ENCODE data around the gene NCAM2.
"Not testable (repeated sequence)": the region's sequence is repeated elsewhere in the genome, so short reads cannot be mapped to it uniquely, and the experiment has no call there.

NCAM2 gene

GRCh38 chr21:21397464-21397863 lies 399.3 kb downstream of the NCAM2 start (continued):
- no peak for TF ChIP-seq ZNF768 (tag by site-specific recombination; IDR thresholded peaks at IDR 0.05)
- TF ChIP-seq OSR2 (tag by site-specific recombination; IDR thresholded peaks at IDR 0.05) = no peak
- TF ChIP-seq ZNF175 (tag by site-specific recombination; IDR thresholded peaks at IDR 0.05) = no peak
- no peak for TF ChIP-seq ZNF501 (tag by site-specific recombination; IDR thresholded peaks at IDR 0.05)

GRCh38 chr21:21401444-21401843 lies 403.2 kb downstream of the NCAM2 start:
- H3K27ac ChIP-seq (ENCODE audit: extremely low read depth, low read depth, low read length) = no peak overlapping the region
- TF ChIP-seq ZNF776 (tag by site-specific recombination; IDR thresholded peaks at IDR 0.05; ENCODE audit: borderline replicate concordance) = no peak
- no peaks in the 10 kb centered on the region for H3K36me3 ChIP-seq (ENCODE audit: control insufficient read depth in 2 of 2, insufficient read depth in 1 of 2, low read length in 2 of 2)
- no peaks in the 10 kb centered on the region for H3K4me1 ChIP-seq (ENCODE audit: control insufficient read depth, insufficient read depth, low read length)
- CTCF ChIA-PET = no interaction called here
- POLR2A ChIA-PET = no interaction called here
- H3K4me3 ChIP-seq (ENCODE audit: low read depth, low read length) = no peak overlapping the region
- no peaks in the 10 kb centered on the region for H3K9me3 ChIP-seq (ENCODE audit: control insufficient read depth, insufficient read depth, low read depth, low read length)

DNA sequence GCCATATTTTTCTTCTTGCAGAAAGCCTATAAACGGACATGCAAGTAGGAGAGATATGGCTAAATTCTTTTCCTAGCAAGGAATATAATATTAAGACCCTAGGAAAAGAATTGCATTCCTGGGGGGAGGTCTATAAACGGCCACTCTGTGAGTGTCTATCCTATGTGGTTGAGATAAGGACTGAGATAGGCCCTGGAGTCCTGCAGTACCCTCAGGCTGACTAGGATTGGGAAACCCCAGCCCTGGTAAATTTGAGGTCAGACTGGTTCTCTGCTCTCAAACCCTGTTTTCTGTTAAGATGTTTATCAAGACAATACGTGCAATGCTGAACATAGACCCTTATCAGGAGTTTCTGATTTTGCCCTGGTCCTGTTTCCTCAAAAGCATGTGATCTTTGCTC lies 404.0 kb downstream of the NCAM2 start:
- H3K36me3 ChIP-seq (ENCODE audit: control insufficient read depth in 2 of 2, insufficient read depth in 1 of 2, low read length in 2 of 2); CTCF ChIA-PET; H3K4me3 ChIP-seq (ENCODE audit: low read depth, low read length); H3K27ac ChIP-seq (ENCODE audit: extremely low read depth, low read depth, low read length); POLR2A ChIA-PET; H3K4me1 ChIP-seq (ENCODE audit: control insufficient read depth, insufficient read depth, low read length); H3K9me3 ChIP-seq (ENCODE audit: control insufficient read depth, insufficient read depth, low read depth, low read length): not testable (repeated sequence)

DNA sequence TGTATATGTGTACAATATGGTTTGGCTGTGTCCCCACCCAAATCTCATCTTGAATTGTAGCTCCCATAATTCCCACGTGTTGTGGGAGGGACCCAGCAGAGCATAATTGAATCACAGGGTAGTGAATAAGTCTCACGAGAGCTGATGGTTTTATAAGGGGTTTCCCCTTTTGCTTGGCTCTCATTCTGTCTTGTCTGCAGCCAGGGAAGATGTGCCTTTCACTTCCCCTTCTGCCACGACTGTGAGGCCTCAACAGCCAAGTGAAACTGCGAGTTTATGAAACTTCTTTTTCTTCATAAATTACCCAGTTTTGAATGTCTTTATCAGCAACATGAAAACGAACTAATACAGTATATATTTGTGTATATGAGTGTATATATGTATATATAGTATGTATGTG lies 406.1 kb downstream of the NCAM2 start:
- H3K36me3 ChIP-seq (ENCODE audit: control insufficient read depth in 2 of 2, insufficient read depth in 1 of 2, low read length in 2 of 2); H3K4me3 ChIP-seq (ENCODE audit: low read depth, low read length); H3K27ac ChIP-seq (ENCODE audit: extremely low read depth, low read depth, low read length); H3K4me1 ChIP-seq (ENCODE audit: control insufficient read depth, insufficient read depth, low read length); POLR2A ChIA-PET; H3K9me3 ChIP-seq (ENCODE audit: control insufficient read depth, insufficient read depth, low read depth, low read length); CTCF ChIA-PET: not testable (repeated sequence)

DNA sequence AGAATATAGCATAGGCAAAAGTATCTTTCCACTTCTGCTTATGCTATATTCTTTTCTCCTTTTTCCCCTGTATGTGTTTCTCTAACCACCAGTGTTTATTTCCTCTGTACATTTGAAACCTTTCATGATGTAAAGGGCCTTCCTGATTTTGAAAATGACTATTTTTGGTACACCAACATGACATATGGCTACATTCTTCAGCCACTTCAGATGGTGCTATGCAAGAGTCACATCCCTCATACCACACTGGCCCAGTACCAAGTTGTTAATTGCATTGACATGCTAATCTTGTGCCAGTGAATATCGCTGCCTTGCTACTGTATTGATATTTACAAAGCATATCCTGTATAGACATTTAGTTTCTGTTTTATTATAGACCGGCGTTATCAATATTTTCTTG lies 408.7 kb downstream of the NCAM2 start:
- Histone ChIP-seq H3K36me3 (ENCODE audit: control insufficient read depth in 2 of 2, insufficient read depth in 1 of 2, low read length in 2 of 2) (no peaks in the 10 kb centered on the region), H3K27ac (ENCODE audit: extremely low read depth, low read depth, low read length) (no peak overlapping the region), H3K4me1 (ENCODE audit: control insufficient read depth, insufficient read depth, low read length) (no peaks in the 10 kb centered on the region), H3K9me3 (ENCODE audit: control insufficient read depth, insufficient read depth, low read depth, low read length) (no peaks in the 10 kb centered on the region), H3K4me3 (ENCODE audit: low read depth, low read length) (no peak overlapping the region)
- POLR2A ChIA-PET = no interaction called here
- CTCF ChIA-PET = no interaction called here
- no peak for TF ChIP-seq ZNF473 (tag by site-specific recombination; IDR thresholded peaks at IDR 0.05)
- TF ChIP-seq ZNF174 (tag by site-specific recombination; IDR thresholded peaks at IDR 0.05) = no peak
- TF ChIP-seq, protein P1, sequence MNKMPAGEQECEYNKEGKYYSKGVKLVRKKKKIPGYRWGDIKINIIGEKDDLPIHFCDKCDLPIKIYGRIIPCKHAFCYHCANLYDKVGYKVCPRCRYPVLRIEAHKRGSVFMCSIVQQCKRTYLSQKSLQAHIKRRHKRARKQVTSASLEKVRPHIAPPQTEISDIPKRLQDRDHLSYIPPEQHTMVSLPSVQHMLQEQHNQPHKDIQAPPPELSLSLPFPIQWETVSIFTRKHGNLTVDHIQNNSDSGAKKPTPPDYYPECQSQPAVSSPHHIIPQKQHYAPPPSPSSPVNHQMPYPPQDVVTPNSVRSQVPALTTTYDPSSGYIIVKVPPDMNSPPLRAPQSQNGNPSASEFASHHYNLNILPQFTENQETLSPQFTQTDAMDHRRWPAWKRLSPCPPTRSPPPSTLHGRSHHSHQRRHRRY (tag by site-specific recombination; IDR thresholded peaks at IDR 0.05) = no peak
- TF ChIP-seq PRDM2 (tag by site-specific recombination; IDR thresholded peaks at IDR 0.05; ENCODE audit: borderline replicate concordance) = no peak
- TF ChIP-seq, protein P2, sequence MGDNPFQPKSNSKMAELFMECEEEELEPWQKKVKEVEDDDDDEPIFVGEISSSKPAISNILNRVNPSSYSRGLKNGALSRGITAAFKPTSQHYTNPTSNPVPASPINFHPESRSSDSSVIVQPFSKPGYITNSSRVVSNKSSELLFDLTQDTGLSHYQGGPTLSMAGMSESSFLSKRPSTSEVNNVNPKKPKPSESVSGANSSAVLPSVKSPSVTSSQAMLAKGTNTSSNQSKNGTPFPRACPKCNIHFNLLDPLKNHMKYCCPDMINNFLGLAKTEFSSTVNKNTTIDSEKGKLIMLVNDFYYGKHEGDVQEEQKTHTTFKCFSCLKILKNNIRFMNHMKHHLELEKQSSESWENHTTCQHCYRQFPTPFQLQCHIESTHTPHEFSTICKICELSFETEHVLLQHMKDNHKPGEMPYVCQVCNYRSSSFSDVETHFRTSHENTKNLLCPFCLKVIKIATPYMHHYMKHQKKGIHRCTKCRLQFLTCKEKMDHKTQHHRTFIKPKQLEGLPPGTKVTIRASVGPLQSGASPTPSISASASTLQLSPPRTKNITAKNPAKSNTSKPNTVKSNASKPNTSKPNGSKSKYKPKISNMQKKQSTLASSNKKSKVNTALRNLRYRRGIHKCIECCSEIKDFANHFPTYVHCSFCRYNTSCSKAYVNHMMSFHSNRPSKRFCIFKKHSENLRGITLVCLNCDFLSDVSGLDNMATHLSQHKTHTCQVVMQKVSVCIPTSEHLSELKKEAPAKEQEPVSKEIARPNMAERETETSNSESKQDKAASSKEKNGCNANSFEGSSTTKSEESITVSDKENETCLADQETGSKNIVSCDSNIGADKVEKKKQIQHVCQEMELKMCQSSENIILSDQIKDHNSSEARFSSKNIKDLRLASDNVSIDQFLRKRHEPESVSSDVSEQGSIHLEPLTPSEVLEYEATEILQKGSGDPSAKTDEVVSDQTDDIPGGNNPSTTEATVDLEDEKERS (tag by site-specific recombination; IDR thresholded peaks at IDR 0.05) = no peak
- no peak for TF ChIP-seq WT1 (tag by site-specific recombination; IDR thresholded peaks at IDR 0.05)
- no peak for TF ChIP-seq GLI2 (tag by site-specific recombination; IDR thresholded peaks at IDR 0.05; ENCODE audit: borderline replicate concordance, low read depth)
- TF ChIP-seq GLIS1 (tag by site-specific recombination; IDR thresholded peaks at IDR 0.05) = no peak
- TF ChIP-seq, protein P3, sequence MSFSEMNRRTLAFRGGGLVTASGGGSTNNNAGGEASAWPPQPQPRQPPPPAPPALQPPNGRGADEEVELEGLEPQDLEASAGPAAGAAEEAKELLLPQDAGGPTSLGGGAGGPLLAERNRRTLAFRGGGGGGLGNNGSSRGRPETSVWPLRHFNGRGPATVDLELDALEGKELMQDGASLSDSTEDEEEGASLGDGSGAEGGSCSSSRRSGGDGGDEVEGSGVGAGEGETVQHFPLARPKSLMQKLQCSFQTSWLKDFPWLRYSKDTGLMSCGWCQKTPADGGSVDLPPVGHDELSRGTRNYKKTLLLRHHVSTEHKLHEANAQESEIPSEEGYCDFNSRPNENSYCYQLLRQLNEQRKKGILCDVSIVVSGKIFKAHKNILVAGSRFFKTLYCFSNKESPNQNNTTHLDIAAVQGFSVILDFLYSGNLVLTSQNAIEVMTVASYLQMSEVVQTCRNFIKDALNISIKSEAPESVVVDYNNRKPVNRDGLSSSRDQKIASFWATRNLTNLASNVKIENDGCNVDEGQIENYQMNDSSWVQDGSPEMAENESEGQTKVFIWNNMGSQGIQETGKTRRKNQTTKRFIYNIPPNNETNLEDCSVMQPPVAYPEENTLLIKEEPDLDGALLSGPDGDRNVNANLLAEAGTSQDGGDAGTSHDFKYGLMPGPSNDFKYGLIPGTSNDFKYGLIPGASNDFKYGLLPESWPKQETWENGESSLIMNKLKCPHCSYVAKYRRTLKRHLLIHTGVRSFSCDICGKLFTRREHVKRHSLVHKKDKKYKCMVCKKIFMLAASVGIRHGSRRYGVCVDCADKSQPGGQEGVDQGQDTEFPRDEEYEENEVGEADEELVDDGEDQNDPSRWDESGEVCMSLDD (tag by site-specific recombination; IDR thresholded peaks at IDR 0.05) = no peak
